Measurements from ENCODE around the gene SYT5. TPM values are rescaled to one million over a fixed set of nuclear protein-coding genes. Genes with fewer than 3 reads are reported as not detected.

The SYT5 gene
- total RNA-seq, 1 experiment from 2014 or later = 1.3 TPM

DNA sequence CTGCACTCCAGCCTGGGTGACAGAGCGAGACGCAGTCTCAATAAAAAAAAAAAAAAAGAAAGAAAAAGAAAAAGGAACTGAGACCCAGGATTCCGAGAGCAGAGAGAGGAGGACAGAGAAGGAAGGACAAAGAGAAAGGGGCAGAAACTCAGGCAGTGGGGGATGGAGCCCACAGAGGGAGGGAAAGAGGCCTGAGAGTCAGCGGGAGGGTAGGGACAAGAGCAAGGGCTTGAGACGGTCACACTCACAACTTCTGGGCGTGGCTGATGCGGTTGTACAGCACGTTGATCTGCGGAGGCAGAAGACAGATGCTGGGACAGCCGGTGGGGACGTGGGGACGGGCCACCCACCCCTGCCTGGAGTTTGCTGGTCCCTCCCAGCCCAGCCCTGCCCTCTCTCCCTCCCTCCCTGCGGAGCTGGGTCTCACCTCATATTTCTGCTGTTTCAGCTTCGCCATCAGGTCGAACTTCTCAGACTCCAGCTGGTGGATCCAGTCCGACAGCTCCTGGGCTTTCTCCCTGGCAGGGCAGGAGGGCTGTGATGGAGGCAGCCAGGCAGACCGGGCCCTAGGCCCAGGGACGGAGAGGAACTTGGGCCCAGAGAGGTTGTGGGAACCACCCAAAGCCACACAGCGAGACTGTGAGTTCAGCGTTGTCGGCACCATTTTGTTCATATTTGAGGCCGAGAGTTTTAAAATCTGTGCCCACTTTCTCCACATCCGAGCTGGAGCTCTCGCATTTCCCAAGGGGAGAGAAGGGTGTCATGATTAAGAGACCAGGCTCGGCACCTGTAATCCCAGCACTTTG is 46.2 kb downstream of the SYT5 start:
- no peak for DNase-seq
- Histone ChIP-seq H3K27ac (no peak overlapping the region), H3K79me2 (ENCODE audit: low read depth) (no peaks in the 10 kb centered on the region), H3F3A (ENCODE audit: insufficient read depth, low read depth) (peaks cover 22% of the 10 kb centered on the region; the same call in 1 of the 2 replicates), H3K4me2 (no peak overlapping the region), H4K20me1 (ENCODE audit: insufficient read depth) (no peaks in the 10 kb centered on the region), H3K27me3 (ENCODE audit: insufficient read depth, low read depth) (no peaks in the 10 kb centered on the region), H3K9me2 (ENCODE audit: insufficient read depth) (no peaks in the 10 kb centered on the region), H3K36me3 (ENCODE audit: low read depth) (no peaks in the 10 kb centered on the region), H3K9me3 (ENCODE audit: insufficient read depth, low read depth) (no peaks in the 10 kb centered on the region), H3K4me1 (replicated peaks; ENCODE audit: insufficient read depth) (no peaks in the 10 kb centered on the region), H3K4me3 (no peak overlapping the region), H2AFZ (no peak overlapping the region)
- ChIA-PET POLR2A (ENCODE audit: unreplicated experiment) (no interaction called here), CTCF (interaction anchor here (1.1 kb wide), 1 partner anchor 27 kb away, joined by 4 read pairs; no protein-coding TSS in a partner anchor)
- intact Hi-C loops (cut with micrococcal nuclease; ENCODE audit: unreplicated experiment) = no loop called here
- TF ChIP-seq, protein P1, sequence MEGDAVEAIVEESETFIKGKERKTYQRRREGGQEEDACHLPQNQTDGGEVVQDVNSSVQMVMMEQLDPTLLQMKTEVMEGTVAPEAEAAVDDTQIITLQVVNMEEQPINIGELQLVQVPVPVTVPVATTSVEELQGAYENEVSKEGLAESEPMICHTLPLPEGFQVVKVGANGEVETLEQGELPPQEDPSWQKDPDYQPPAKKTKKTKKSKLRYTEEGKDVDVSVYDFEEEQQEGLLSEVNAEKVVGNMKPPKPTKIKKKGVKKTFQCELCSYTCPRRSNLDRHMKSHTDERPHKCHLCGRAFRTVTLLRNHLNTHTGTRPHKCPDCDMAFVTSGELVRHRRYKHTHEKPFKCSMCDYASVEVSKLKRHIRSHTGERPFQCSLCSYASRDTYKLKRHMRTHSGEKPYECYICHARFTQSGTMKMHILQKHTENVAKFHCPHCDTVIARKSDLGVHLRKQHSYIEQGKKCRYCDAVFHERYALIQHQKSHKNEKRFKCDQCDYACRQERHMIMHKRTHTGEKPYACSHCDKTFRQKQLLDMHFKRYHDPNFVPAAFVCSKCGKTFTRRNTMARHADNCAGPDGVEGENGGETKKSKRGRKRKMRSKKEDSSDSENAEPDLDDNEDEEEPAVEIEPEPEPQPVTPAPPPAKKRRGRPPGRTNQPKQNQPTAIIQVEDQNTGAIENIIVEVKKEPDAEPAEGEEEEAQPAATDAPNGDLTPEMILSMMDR (conservative IDR thresholded peaks at IDR 0.05) = no peak
- no peak for TF ChIP-seq EZH2 (IDR thresholded peaks at IDR 0.05; ENCODE audit: low read depth)
- no TSS peak for BruUV-seq (replicated peaks)

DNA sequence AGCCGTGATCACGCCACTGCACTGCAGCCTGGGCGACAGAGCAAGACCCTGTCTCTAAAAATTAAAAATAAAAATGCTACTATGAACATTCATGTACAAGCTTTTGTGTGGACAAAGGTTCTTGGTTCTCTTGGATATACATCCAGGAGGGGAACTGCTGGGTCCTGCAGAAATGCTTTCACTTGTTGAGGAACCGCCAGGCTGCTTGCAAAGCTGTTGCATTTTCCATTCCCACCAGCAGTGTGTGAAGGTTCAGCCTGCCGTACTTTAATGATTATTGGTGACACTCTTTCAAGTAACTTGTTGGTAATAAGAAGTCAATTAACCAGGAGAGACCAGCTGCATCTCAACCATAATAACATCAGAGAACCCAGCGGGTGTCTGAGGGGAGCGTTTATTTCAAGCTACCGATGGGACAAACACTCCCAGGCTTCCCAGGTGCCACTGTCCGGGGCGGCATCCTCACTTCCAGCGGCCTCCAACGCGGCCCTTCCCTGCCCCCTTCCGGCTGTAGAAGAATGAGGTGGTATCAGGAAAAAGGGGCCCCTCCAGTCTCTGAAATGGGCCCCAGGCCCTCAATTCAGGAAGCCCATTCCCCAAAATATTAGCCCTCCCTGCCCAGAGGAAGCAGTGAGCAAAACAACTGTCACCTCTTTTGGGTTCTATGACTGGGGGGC is 47.5 kb downstream of the SYT5 start:
- Histone ChIP-seq H3K27ac (no peak overlapping the region), H3K27me3 (ENCODE audit: insufficient read depth, low read depth) (no peaks in the 10 kb centered on the region), H3K79me2 (ENCODE audit: low read depth) (no peaks in the 10 kb centered on the region), H3K36me3 (ENCODE audit: low read depth) (no peaks in the 10 kb centered on the region), H3K4me2 (no peak overlapping the region), H4K20me1 (ENCODE audit: insufficient read depth) (no peaks in the 10 kb centered on the region), H3F3A (ENCODE audit: insufficient read depth, low read depth) (peaks cover 22% of the 10 kb centered on the region; the same call in 1 of the 2 replicates), H3K9me3 (ENCODE audit: insufficient read depth, low read depth) (no peaks in the 10 kb centered on the region), H3K4me3 (no peak overlapping the region), H3K4me1 (replicated peaks; ENCODE audit: insufficient read depth) (no peaks in the 10 kb centered on the region), H2AFZ (no peak overlapping the region), H3K9me2 (ENCODE audit: insufficient read depth) (no peaks in the 10 kb centered on the region)
- no peak for TF ChIP-seq EZH2 (IDR thresholded peaks at IDR 0.05; ENCODE audit: low read depth)
- TF ChIP-seq, protein P1 (conservative IDR thresholded peaks at IDR 0.05) = no peak
- intact Hi-C loops (cut with micrococcal nuclease; ENCODE audit: unreplicated experiment) = no loop called here
- ChIA-PET CTCF (interaction anchor here (0.6 to 1.1 kb wide), 2 partner anchors 28 to 470 kb away, joined by 4 to 7 read pairs; no protein-coding TSS in a partner anchor), POLR2A (ENCODE audit: unreplicated experiment) (no interaction called here)
- no peak for DNase-seq
- BruUV-seq (replicated peaks) = no TSS peak

DNA sequence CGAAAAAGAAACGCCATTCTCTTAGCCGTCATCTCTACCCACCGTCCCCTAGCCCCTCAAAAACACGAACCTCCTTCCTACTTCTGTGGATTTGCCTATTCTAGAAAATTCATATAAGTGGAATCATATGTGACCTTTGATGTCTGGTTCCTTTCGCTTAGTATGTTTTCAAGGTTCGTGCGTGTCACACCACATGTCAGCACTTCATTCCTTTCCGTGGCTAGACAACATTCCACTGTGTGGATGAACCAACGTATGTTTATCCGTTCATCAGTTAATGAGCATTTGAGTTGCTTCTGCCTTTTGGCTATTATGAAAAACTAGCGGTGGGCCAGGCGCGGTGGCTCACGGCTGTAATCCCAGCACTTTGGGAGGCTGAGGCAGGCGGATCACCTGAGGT is 48.7 kb downstream of the SYT5 start:
- no peak for TF ChIP-seq EZH2 (IDR thresholded peaks at IDR 0.05; ENCODE audit: low read depth)
- TF ChIP-seq, protein P1 (conservative IDR thresholded peaks at IDR 0.05) = no peak

More for the DNA sequence above, 48.7 kb downstream of the SYT5 start:
- Histone ChIP-seq H3K4me2 (no peak overlapping the region), H3K27ac (no peak overlapping the region), H3K4me1 (replicated peaks; ENCODE audit: insufficient read depth) (no peaks in the 10 kb centered on the region), H3F3A (ENCODE audit: insufficient read depth, low read depth) (peaks cover 22% of the 10 kb centered on the region; the same call in 1 of the 2 replicates), H3K36me3 (ENCODE audit: low read depth) (no peaks in the 10 kb centered on the region), H4K20me1 (ENCODE audit: insufficient read depth) (no peaks in the 10 kb centered on the region), H3K9me3 (ENCODE audit: insufficient read depth, low read depth) (no peaks in the 10 kb centered on the region), H3K4me3 (no peak overlapping the region), H3K27me3 (ENCODE audit: insufficient read depth, low read depth) (no peaks in the 10 kb centered on the region; the same call in 1 of the 2 replicates), H2AFZ (no peak overlapping the region), H3K9me2 (ENCODE audit: insufficient read depth) (no peaks in the 10 kb centered on the region), H3K79me2 (ENCODE audit: low read depth) (no peaks in the 10 kb centered on the region)
- no TSS peak for BruUV-seq (replicated peaks)
- DNase-seq = no peak
- intact Hi-C loops (cut with micrococcal nuclease; ENCODE audit: unreplicated experiment) = no loop called here
- ChIA-PET POLR2A (ENCODE audit: unreplicated experiment) (interaction anchor here (0.7 kb wide), 1 partner anchor 97 kb away, joined by 7 read pairs; no protein-coding TSS in a partner anchor), CTCF (interaction anchor here (0.6 to 0.7 kb wide), 2 partner anchors 12 to 22 kb away, joined by 3 to 13 read pairs; no protein-coding TSS in a partner anchor)

Small RNAs within 50 kb of the gene (microRNA-seq; reads per million reads assigned to microRNA genes)
- gene MIR7975 (ENCODE audit: borderline number of aligned reads, borderline replicate concordance) = not detected

Other genes starting within 250 kb of the SYT5 start
- gene NLRP7, start 232.8 kb downstream of the SYT5 start, total RNA-seq (2021) = 0.25 and 0.50 TPM in 2 replicates
- 117 and 153 TPM in 2 replicates for gene NLRP2, start 213.9 kb downstream of the SYT5 start, total RNA-seq (2021)
- gene GP6, start 142.0 kb downstream of the SYT5 start, total RNA-seq (2021) = 0.76 and 1.3 TPM in 2 replicates
- gene RDH13, start 117.1 kb downstream of the SYT5 start, total RNA-seq (2021) = 39.8 and 42.1 TPM in 2 replicates
- gene EPS8L1, start 104.4 kb downstream of the SYT5 start, total RNA-seq (2021) = 111 and 162 TPM in 2 replicates
- gene PPP1R12C, start 62.7 kb downstream of the SYT5 start, total RNA-seq (2021) = 110 and 114 TPM in 2 replicates
- gene TNNT1, start 31.1 kb downstream of the SYT5 start, total RNA-seq (2021) = 228 and 266 TPM in 2 replicates
- 13.7 and 18.2 TPM in 2 replicates for gene TNNI3, start 22.6 kb downstream of the SYT5 start, total RNA-seq (2021)
- 51.8 and 76.6 TPM in 2 replicates for gene DNAAF3, start 13.7 kb downstream of the SYT5 start, total RNA-seq (2021)
- 11.7 and 21.4 TPM in 2 replicates for gene PTPRH, start 29.2 kb upstream of the SYT5 start, total RNA-seq (2021)
- 18.1 and 18.4 TPM in 2 replicates for gene TMEM86B, start 48.5 kb upstream of the SYT5 start, total RNA-seq (2021)
- gene PPP6R1, start 78.7 kb upstream of the SYT5 start, total RNA-seq (2021) = 136 and 159 TPM in 2 replicates
- gene HSPBP1, start 99.8 kb upstream of the SYT5 start, total RNA-seq (2021) = 66.2 and 79.6 TPM in 2 replicates
- gene BRSK1, start 103.7 kb upstream of the SYT5 start, total RNA-seq (2021) = 6.5 and 14.4 TPM in 2 replicates
- not detected in 2 replicates for gene TMEM150B, start 145.1 kb upstream of the SYT5 start, total RNA-seq (2021)
- 71.6 and 80.7 TPM in 2 replicates for gene KMT5C, start 159.6 kb upstream of the SYT5 start, total RNA-seq (2021)
- 3.3 and 3.7 TPM in 2 replicates for gene COX6B2, start 174.4 kb upstream of the SYT5 start, total RNA-seq (2021)
- gene GARIN5B, start 183.0 kb upstream of the SYT5 start, total RNA-seq (2021) = 0.11 TPM in 1 of 2 replicates, not detected in the other
- gene IL11, start 190.2 kb upstream of the SYT5 start, total RNA-seq (2021) = 4.1 and 6.6 TPM in 2 replicates
- not detected in 2 replicates for gene TMEM190, start 196.5 kb upstream of the SYT5 start, total RNA-seq (2021)
- 40.4 and 94.5 TPM in 2 replicates for gene TMEM238, start 204.0 kb upstream of the SYT5 start, total RNA-seq (2021)
- 2,433 and 2,547 TPM in 2 replicates for gene RPL28, start 205.6 kb upstream of the SYT5 start, total RNA-seq (2021)
- gene UBE2S, start 227.5 kb upstream of the SYT5 start, total RNA-seq (2021) = 359 and 395 TPM in 2 replicates

Data from PC-9 (cell line).